IPS-20b (cell line): ENCODE measurements around the gene EEFSEC.

Experiments used
- H3K27ac ChIP-seq: one replicate; pipeline ENCODE4 v1.5.1; 2013; ENCODE audit warnings: low read length
- H3K27me3 ChIP-seq: 2 replicates; pipeline ENCODE4 v1.6.1; 2013; ENCODE audit warnings: mild to moderate bottlenecking, low read length, inconsistent platforms; ENCODE audit not compliant: insufficient read depth
- H3K36me3 ChIP-seq: 2 replicates; pipeline ENCODE4 v1.6.1; 2013; ENCODE audit warnings: low read depth, mild to moderate bottlenecking, inconsistent platforms, low read length, moderate library complexity; ENCODE audit not compliant: insufficient read depth
- H3K4me1 ChIP-seq: 2 replicates; pipeline ENCODE4 v1.6.1; 2013; ENCODE audit warnings: mild to moderate bottlenecking, control low read depth, inconsistent platforms, low read length, moderate library complexity; ENCODE audit not compliant: insufficient read depth
- H3K4me3 ChIP-seq: 2 replicates; pipeline ENCODE4 v1.5.1; 2013; ENCODE audit warnings: mild to moderate bottlenecking, low read length, inconsistent platforms
- H3K9ac ChIP-seq: 2 replicates; pipeline ENCODE4 v1.6.1; 2013; ENCODE audit warnings: low read depth, mild to moderate bottlenecking, inconsistent platforms, low read length, moderate library complexity
- H3K9me3 ChIP-seq: 2 replicates; pipeline ENCODE4 v1.6.1; 2013; ENCODE audit warnings: mild to moderate bottlenecking, low read depth, low read length, inconsistent platforms; ENCODE audit not compliant: insufficient read depth

The EEFSEC gene

GRCh38 chr3:128290484-128290883 lies 137.2 kb downstream of the EEFSEC start:
- Histone ChIP-seq H3K27me3 (no peaks in the 10 kb centered on the region), H3K4me1 (peaks cover 11% of the 10 kb centered on the region; the same call in 1 of the 2 replicates), H3K9ac (no peak overlapping the region), H3K4me3 (no peak overlapping the region), H3K27ac (no peak overlapping the region), H3K9me3 (peaks cover 5% of the 10 kb centered on the region; the same call in 1 of the 2 replicates), H3K36me3 (no peaks in the 10 kb centered on the region)

GRCh38 chr3:128293930-128294329 lies 140.6 kb downstream of the EEFSEC start:
- Histone ChIP-seq H3K4me1 (no peaks in the 10 kb centered on the region), H3K27me3 (no peaks in the 10 kb centered on the region), H3K9me3 (peaks cover 5% of the 10 kb centered on the region; the same call in 1 of the 2 replicates), H3K4me3 (no peak overlapping the region), H3K27ac (no peak overlapping the region), H3K36me3 (no peaks in the 10 kb centered on the region), H3K9ac (no peak overlapping the region)

GRCh38 chr3:128294999-128295468 lies 141.8 kb downstream of the EEFSEC start:
- Histone ChIP-seq H3K9ac (no peak overlapping the region), H3K27me3 (no peaks in the 10 kb centered on the region), H3K27ac (no peak overlapping the region), H3K9me3 (peaks cover 5% of the 10 kb centered on the region; the same call in 1 of the 2 replicates), H3K4me1 (no peaks in the 10 kb centered on the region), H3K36me3 (no peaks in the 10 kb centered on the region), H3K4me3 (no peak overlapping the region)

GRCh38 chr3:128296469-128297251 lies 143.4 kb downstream of the EEFSEC start:
- H3K27me3 ChIP-seq = no peaks in the 10 kb centered on the region
- no peak overlapping the region for H3K4me3 ChIP-seq
- no peak overlapping the region for H3K9ac ChIP-seq
- H3K4me1 ChIP-seq = no peaks in the 10 kb centered on the region
- no peaks in the 10 kb centered on the region for H3K36me3 ChIP-seq
- H3K9me3 ChIP-seq = no peaks in the 10 kb centered on the region
- H3K27ac ChIP-seq = no peak overlapping the region

- Histone ChIP-seq H3K4me1 (no peaks in the 10 kb centered on the region), H3K9me3 (no peaks in the 10 kb centered on the region), H3K27me3 (no peaks in the 10 kb centered on the region), H3K27ac (no peak overlapping the region), H3K4me3 (no peak overlapping the region), H3K36me3 (no peaks in the 10 kb centered on the region), H3K9ac (no peak overlapping the region)
Observed at GRCh38 chr3:128297401-128298138, 144.3 kb downstream of the EEFSEC start.

- Histone ChIP-seq H3K27me3 (no peaks in the 10 kb centered on the region), H3K36me3 (no peaks in the 10 kb centered on the region), H3K27ac (no peak overlapping the region), H3K4me3 (no peak overlapping the region), H3K9me3 (no peaks in the 10 kb centered on the region), H3K9ac (no peak overlapping the region), H3K4me1 (no peaks in the 10 kb centered on the region)
Observed at GRCh38 chr3:128301186-128302023, 148.1 kb downstream of the EEFSEC start.

- Histone ChIP-seq H3K36me3 (no peaks in the 10 kb centered on the region), H3K4me1 (no peaks in the 10 kb centered on the region), H3K27me3 (no peaks in the 10 kb centered on the region), H3K9ac (no peak overlapping the region), H3K9me3 (no peaks in the 10 kb centered on the region), H3K4me3 (no peak overlapping the region), H3K27ac (no peak overlapping the region)
Observed at GRCh38 chr3:128306481-128306880, 153.2 kb downstream of the EEFSEC start.

- no peak overlapping the region for H3K27ac ChIP-seq
- H3K9me3 ChIP-seq = no peaks in the 10 kb centered on the region
- no peak overlapping the region for H3K4me3 ChIP-seq
- H3K9ac ChIP-seq = no peak overlapping the region
- H3K27me3 ChIP-seq = no peaks in the 10 kb centered on the region
- no peaks in the 10 kb centered on the region for H3K36me3 ChIP-seq
- H3K4me1 ChIP-seq = no peaks in the 10 kb centered on the region
Observed at GRCh38 chr3:128307029-128307633, 153.8 kb downstream of the EEFSEC start.

GRCh38 chr3:128307781-128308469 lies 154.6 kb downstream of the EEFSEC start:
- Histone ChIP-seq H3K4me1 (no peaks in the 10 kb centered on the region), H3K27me3 (no peaks in the 10 kb centered on the region), H3K36me3 (no peaks in the 10 kb centered on the region), H3K27ac (no peak overlapping the region), H3K4me3 (no peak overlapping the region), H3K9ac (no peak overlapping the region), H3K9me3 (no peaks in the 10 kb centered on the region)

- H3K27me3 ChIP-seq = no peaks in the 10 kb centered on the region
- H3K4me3 ChIP-seq = no peak overlapping the region
- no peaks in the 10 kb centered on the region for H3K9me3 ChIP-seq
- no peak overlapping the region for H3K27ac ChIP-seq
- no peak overlapping the region for H3K9ac ChIP-seq
- H3K36me3 ChIP-seq = no peaks in the 10 kb centered on the region
- H3K4me1 ChIP-seq = no peaks in the 10 kb centered on the region
Observed at GRCh38 chr3:128309026-128309425, 155.7 kb downstream of the EEFSEC start.
